Measurements from ENCODE around the gene STK17A.

STK17A gene

GRCh38 chr7:43604251-43604650, 21.3 kb downstream of the STK17A start:
- no peak for TF ChIP-seq EZH2 (IDR thresholded peaks at IDR 0.05; ENCODE audit: borderline replicate concordance, low read depth, low read length, severe bottlenecking)
- TF ChIP-seq, protein P1, sequence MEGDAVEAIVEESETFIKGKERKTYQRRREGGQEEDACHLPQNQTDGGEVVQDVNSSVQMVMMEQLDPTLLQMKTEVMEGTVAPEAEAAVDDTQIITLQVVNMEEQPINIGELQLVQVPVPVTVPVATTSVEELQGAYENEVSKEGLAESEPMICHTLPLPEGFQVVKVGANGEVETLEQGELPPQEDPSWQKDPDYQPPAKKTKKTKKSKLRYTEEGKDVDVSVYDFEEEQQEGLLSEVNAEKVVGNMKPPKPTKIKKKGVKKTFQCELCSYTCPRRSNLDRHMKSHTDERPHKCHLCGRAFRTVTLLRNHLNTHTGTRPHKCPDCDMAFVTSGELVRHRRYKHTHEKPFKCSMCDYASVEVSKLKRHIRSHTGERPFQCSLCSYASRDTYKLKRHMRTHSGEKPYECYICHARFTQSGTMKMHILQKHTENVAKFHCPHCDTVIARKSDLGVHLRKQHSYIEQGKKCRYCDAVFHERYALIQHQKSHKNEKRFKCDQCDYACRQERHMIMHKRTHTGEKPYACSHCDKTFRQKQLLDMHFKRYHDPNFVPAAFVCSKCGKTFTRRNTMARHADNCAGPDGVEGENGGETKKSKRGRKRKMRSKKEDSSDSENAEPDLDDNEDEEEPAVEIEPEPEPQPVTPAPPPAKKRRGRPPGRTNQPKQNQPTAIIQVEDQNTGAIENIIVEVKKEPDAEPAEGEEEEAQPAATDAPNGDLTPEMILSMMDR (IDR thresholded peaks at IDR 0.05; ENCODE audit: borderline replicate concordance, extremely low read depth, low read length, poor library complexity, severe bottlenecking), result no peak
- Histone ChIP-seq H3K9ac (ENCODE audit: low read depth, low read length) (no peak overlapping the region), H3K27ac (ENCODE audit: low read length) (no peak overlapping the region), H3K4me3 (ENCODE audit: low read depth in 1 of 2, low read length in 2 of 2) (no peak overlapping the region), H3K9me3 (ENCODE audit: insufficient read depth, low read length, severe bottlenecking) (no peaks in the 10 kb centered on the region), H3K4me2 (ENCODE audit: insufficient read depth, low read length) (no peak overlapping the region), H3K36me3 (ENCODE audit: insufficient read depth, low read length) (peaks cover 94% of the 10 kb centered on the region), H3K27me3 (ENCODE audit: insufficient read depth, low read length, poor library complexity) (no peaks in the 10 kb centered on the region), H3K4me1 (ENCODE audit: insufficient read depth, low read length) (no peaks in the 10 kb centered on the region), H3K79me2 (ENCODE audit: insufficient read depth, low read length) (peaks cover 99% of the 10 kb centered on the region), H2AFZ (ENCODE audit: low read depth, low read length) (no peak overlapping the region), H4K20me1 (ENCODE audit: insufficient read depth, low read length) (peaks cover 66% of the 10 kb centered on the region)
- no peak for DNase-seq
- ATAC-seq (ENCODE audit: insufficient read depth, low read depth), result no peak

DNA sequence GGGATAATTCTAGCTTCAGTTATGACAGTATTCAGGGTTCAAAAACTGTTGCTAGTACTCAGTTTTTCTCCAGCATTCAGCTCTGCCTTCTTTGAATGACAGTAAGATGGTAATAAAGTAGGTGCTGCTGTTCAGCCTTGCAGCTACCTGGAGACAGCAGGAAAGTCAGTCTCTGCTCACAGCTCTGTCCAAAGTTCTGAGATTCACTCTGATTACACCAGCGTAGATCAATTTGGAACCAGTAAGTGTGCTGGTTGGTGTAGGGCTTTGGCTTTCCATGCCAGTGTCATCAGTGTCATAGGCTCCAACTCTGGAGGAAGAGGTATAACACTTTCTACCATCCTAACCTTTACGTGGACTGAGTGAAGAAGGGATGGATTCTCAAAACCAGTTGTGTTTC, 26.2 kb downstream of the STK17A start:
- TF ChIP-seq, protein P1 (IDR thresholded peaks at IDR 0.05; ENCODE audit: borderline replicate concordance, extremely low read depth, low read length, poor library complexity, severe bottlenecking), result no peak
- no peak for TF ChIP-seq EZH2 (IDR thresholded peaks at IDR 0.05; ENCODE audit: borderline replicate concordance, low read depth, low read length, severe bottlenecking)
- Histone ChIP-seq H3K4me1 (ENCODE audit: insufficient read depth, low read length) (no peaks in the 10 kb centered on the region), H3K27me3 (ENCODE audit: insufficient read depth, low read length, poor library complexity) (no peaks in the 10 kb centered on the region), H4K20me1 (ENCODE audit: insufficient read depth, low read length) (peaks cover 71% of the 10 kb centered on the region), H3K9me3 (ENCODE audit: insufficient read depth, low read length, severe bottlenecking) (no peaks in the 10 kb centered on the region), H2AFZ (ENCODE audit: low read depth, low read length) (no peak overlapping the region), H3K9ac (ENCODE audit: low read depth, low read length) (no peak overlapping the region), H3K4me3 (ENCODE audit: low read depth in 1 of 2, low read length in 2 of 2) (no peak overlapping the region), H3K36me3 (ENCODE audit: insufficient read depth, low read length) (peaks cover 89% of the 10 kb centered on the region), H3K79me2 (ENCODE audit: insufficient read depth, low read length) (peaks cover 97% of the 10 kb centered on the region), H3K4me2 (ENCODE audit: insufficient read depth, low read length) (no peak overlapping the region), H3K27ac (ENCODE audit: low read length) (no peak overlapping the region; the same call in 1 of the 2 replicates)
- no peak for DNase-seq
- peak; percentile 27; the same call in 2 of the 3 replicates for ATAC-seq (ENCODE audit: insufficient read depth, low read depth)

GRCh38 chr7:43612128-43612527, 29.2 kb downstream of the STK17A start:
- H3K9me3 ChIP-seq (ENCODE audit: insufficient read depth, low read length, severe bottlenecking), result no peaks in the 10 kb centered on the region
- no peak overlapping the region for H2AFZ ChIP-seq (ENCODE audit: low read depth, low read length)
- no peak overlapping the region for H3K4me2 ChIP-seq (ENCODE audit: insufficient read depth, low read length)
- peaks cover 96% of the 10 kb centered on the region for H3K79me2 ChIP-seq (ENCODE audit: insufficient read depth, low read length)
- no peak overlapping the region for H3K9ac ChIP-seq (ENCODE audit: low read depth, low read length)
- no peaks in the 10 kb centered on the region for H3K4me1 ChIP-seq (ENCODE audit: insufficient read depth, low read length)
- no peak overlapping the region for H3K27ac ChIP-seq (ENCODE audit: low read length)
- DNase-seq (no peak), ATAC-seq (ENCODE audit: insufficient read depth, low read depth) (no peak)
- no peak for TF ChIP-seq EZH2 (IDR thresholded peaks at IDR 0.05; ENCODE audit: borderline replicate concordance, low read depth, low read length, severe bottlenecking)
- TF ChIP-seq, protein P1 (IDR thresholded peaks at IDR 0.05; ENCODE audit: borderline replicate concordance, extremely low read depth, low read length, poor library complexity, severe bottlenecking), result no peak
- peaks cover 76% of the 10 kb centered on the region for H4K20me1 ChIP-seq (ENCODE audit: insufficient read depth, low read length)
- H3K4me3 ChIP-seq (ENCODE audit: low read depth in 1 of 2, low read length in 2 of 2), result no peak overlapping the region
- H3K27me3 ChIP-seq (ENCODE audit: insufficient read depth, low read length, poor library complexity), result no peaks in the 10 kb centered on the region
- peaks cover 89% of the 10 kb centered on the region for H3K36me3 ChIP-seq (ENCODE audit: insufficient read depth, low read length)
